Nephron progenitor cell (in vitro differentiated cells): ENCODE measurements around the gene C1QA.

Experiments
- DNase-seq: peaks from one replicate; pipeline ENCODE4 v3.0.0; 2021
- H3K27ac Mint-ChIP-seq: 2 replicates; pipeline ENCODE4 v1.8.0; 2021; ENCODE audit warnings: mild to moderate bottlenecking, moderate library complexity, mixed read lengths
- H3K27me3 Mint-ChIP-seq: 2 replicates; pipeline ENCODE4 v1.8.0; 2021; ENCODE audit warnings: mild to moderate bottlenecking, low read depth, mixed read lengths; ENCODE audit not compliant: poor library complexity
- H3K36me3 Mint-ChIP-seq: 2 replicates; pipeline ENCODE4 v1.8.0; 2021; ENCODE audit warnings: low read depth, mixed read lengths
- H3K4me1 Mint-ChIP-seq: 2 replicates; pipeline ENCODE4 v1.8.0; 2021; ENCODE audit warnings: mixed read lengths
- H3K4me3 Mint-ChIP-seq: 2 replicates; pipeline ENCODE4 v1.8.0; 2021; ENCODE audit warnings: mild to moderate bottlenecking, moderate library complexity, mixed read lengths
- H3K9me3 Mint-ChIP-seq: 2 replicates; pipeline ENCODE4 v1.8.0; 2021; ENCODE audit warnings: mild to moderate bottlenecking, moderate library complexity, mixed read lengths
- TF ChIP-seq, protein P1 (sequence below): fragments of 200-600 bp; sonication (generic); IDR thresholded peaks from 2 replicates; pipeline ENCODE4 v1.5.0; 2021; ENCODE audit warnings: antibody characterized with exemption

The C1QA gene

DNA sequence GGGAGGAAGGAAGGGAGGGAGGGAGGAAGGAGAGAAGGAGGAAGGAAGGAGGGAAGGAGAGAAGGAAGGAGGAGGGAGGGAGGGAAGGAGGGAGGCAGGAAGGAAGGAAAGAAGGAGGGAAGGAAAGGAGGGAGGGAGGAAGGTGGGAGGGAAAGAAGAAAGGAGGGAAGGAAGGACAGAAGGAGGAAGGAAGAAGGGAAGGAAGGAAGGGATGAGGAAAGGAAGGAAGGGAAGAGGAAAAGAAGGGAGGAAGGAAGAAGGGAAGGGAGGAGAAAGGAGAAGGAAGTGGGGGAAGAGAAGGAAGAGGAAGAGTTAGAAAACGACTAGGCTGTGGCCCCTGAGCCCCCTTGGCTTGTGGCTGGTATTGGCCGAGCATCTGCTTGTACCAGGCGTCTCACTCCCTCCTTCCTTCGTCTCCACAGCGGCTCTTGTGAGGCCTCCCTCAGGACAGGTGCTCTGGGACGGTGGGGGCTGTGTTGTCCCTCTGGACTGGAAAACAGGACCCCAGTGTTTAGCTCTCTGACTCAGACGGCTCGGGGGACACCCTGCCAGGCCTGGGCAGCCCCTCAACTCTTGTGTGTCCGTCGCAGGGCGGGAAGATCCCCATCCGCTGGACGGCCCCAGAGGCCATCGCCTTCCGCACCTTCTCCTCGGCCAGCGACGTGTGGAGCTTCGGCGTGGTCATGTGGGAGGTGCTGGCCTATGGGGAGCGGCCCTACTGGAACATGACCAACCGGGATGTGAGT, 36.2 kb upstream of the C1QA start:
- H3K36me3 Mint-ChIP-seq = no peaks in the 10 kb centered on the region
- no peak overlapping the region for H3K27ac Mint-ChIP-seq
- TF ChIP-seq, protein P1, sequence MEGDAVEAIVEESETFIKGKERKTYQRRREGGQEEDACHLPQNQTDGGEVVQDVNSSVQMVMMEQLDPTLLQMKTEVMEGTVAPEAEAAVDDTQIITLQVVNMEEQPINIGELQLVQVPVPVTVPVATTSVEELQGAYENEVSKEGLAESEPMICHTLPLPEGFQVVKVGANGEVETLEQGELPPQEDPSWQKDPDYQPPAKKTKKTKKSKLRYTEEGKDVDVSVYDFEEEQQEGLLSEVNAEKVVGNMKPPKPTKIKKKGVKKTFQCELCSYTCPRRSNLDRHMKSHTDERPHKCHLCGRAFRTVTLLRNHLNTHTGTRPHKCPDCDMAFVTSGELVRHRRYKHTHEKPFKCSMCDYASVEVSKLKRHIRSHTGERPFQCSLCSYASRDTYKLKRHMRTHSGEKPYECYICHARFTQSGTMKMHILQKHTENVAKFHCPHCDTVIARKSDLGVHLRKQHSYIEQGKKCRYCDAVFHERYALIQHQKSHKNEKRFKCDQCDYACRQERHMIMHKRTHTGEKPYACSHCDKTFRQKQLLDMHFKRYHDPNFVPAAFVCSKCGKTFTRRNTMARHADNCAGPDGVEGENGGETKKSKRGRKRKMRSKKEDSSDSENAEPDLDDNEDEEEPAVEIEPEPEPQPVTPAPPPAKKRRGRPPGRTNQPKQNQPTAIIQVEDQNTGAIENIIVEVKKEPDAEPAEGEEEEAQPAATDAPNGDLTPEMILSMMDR = no peak
- H3K4me1 Mint-ChIP-seq = no peaks in the 10 kb centered on the region
- H3K9me3 Mint-ChIP-seq = no peaks in the 10 kb centered on the region
- DNase-seq = no peak
- H3K27me3 Mint-ChIP-seq = peaks cover 70% of the 10 kb centered on the region
- H3K4me3 Mint-ChIP-seq = no peak overlapping the region

DNA sequence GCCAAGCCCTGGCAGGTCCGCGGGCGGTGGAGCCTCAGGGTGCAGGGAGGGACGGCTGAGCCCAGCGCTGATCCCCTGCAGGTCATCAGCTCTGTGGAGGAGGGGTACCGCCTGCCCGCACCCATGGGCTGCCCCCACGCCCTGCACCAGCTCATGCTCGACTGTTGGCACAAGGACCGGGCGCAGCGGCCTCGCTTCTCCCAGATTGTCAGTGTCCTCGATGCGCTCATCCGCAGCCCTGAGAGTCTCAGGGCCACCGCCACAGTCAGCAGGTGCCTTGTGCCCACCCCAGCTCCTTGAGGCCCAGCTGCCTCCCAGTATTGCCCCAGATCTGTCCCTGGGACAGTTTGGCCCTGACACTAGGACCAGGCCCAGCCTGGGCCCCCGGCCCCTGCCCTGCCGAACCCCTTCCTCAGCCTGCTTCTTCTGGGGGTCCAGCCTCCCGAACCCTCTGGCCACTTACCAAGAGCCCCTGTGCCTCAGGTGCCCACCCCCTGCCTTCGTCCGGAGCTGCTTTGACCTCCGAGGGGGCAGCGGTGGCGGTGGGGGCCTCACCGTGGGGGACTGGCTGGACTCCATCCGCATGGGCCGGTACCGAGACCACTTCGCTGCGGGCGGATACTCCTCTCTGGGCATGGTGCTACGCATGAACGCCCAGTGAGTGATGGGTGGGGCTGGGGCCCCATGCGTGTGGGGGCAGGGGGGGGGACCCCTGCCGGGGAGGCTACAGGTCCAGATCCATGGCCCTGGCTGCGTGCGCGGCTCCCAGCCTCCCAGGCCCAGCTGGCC, 35.4 kb upstream of the C1QA start:
- Mint-ChIP-seq H3K4me1 (no peaks in the 10 kb centered on the region), H3K4me3 (no peak overlapping the region)

DNA sequence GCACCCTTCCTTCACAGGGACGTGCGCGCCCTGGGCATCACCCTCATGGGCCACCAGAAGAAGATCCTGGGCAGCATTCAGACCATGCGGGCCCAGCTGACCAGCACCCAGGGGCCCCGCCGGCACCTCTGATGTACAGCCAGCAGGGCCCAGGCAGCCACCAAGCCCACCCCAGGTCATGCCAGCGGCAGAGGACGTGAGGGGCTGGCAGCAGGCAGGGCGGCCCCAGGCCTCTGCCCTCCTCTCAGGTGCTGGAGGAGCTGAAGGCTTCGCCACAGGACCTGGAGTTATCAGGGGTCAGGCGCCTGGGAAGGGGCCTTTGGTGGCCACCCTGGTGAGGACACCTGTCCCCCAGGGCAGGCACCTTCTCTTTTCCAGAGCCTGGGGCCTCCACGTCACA, 34.8 kb upstream of the C1QA start:
- no peaks in the 10 kb centered on the region for H3K9me3 Mint-ChIP-seq
- DNase-seq = no peak
- no peak overlapping the region for H3K4me3 Mint-ChIP-seq
- no peak overlapping the region for H3K27ac Mint-ChIP-seq
- TF ChIP-seq, protein P1 = no peak
- no peaks in the 10 kb centered on the region for H3K36me3 Mint-ChIP-seq
- H3K27me3 Mint-ChIP-seq = peaks cover 73% of the 10 kb centered on the region
- H3K4me1 Mint-ChIP-seq = no peaks in the 10 kb centered on the region

More for the DNA sequence above, 35.4 kb upstream of the C1QA start:
- Mint-ChIP-seq H3K27me3 (peaks cover 71% of the 10 kb centered on the region), H3K36me3 (no peaks in the 10 kb centered on the region), H3K27ac (no peak overlapping the region), H3K9me3 (no peaks in the 10 kb centered on the region)
- TF ChIP-seq, protein P1 = no peak
- no peak for DNase-seq

DNA sequence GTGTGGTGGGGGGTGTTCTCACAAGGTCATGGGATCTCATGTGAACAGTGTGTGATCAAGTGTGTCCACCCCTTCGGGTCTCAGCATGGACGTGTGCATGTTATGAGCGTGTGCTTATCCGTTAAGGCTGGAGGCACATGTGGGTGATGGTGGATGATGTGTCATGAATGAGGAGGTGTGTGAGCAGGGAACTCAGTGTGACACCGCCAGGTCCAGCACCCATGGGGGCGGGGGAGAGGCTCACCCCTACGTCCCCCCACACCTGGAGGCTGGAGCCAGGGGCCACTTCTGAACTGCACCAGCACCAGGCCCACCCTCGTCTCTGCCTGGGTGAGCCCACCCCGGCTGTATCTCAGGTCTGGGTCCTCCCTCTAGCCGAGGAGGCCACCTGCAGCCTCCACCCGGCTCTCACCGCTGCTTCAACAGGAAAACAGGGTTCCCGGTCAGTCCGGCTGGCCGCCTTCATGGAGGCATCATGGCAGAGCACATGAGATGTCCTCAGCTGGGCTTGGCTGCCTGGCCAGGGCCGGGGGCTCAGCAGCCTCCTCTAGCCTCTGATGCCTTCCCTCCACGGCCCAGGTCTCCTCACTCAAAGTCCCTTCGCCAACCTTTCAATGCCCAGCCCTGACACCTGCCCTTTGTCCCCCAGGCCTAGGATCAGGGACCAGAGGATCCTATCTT, 34.2 kb upstream of the C1QA start:
- Mint-ChIP-seq H3K4me1 (no peaks in the 10 kb centered on the region), H3K4me3 (no peak overlapping the region), H3K27ac (no peak overlapping the region), H3K27me3 (peaks cover 73% of the 10 kb centered on the region), H3K36me3 (no peaks in the 10 kb centered on the region), H3K9me3 (no peaks in the 10 kb centered on the region)
- no peak for DNase-seq
- TF ChIP-seq, protein P1 = no peak

DNA sequence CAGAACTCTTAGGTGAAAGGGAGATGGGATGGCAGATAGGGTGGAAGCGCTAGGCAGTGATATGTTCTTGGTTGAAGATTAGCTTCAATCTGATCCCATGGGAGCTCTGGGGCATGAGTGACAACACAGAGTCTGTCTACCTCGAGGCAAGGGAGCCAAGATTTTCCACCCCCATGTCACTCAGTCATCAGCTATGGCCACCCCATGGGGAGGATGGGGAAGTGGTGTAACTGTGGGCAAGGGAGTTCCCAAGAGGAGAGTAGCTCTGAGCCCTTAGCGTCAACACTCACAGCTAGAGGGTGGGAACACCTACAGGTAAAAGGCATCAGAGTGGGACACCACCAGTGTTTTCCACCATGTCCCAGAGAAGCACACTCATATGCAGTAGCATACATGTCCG, 30.3 kb upstream of the C1QA start:
- H3K4me3 Mint-ChIP-seq = no peak overlapping the region
- no peak for DNase-seq
- no peaks in the 10 kb centered on the region for H3K36me3 Mint-ChIP-seq
- no peak overlapping the region for H3K27ac Mint-ChIP-seq
- peaks cover 87% of the 10 kb centered on the region for H3K27me3 Mint-ChIP-seq
- H3K9me3 Mint-ChIP-seq = no peaks in the 10 kb centered on the region
- TF ChIP-seq, protein P1 = no peak
- H3K4me1 Mint-ChIP-seq = no peaks in the 10 kb centered on the region
